DOHH2 (cell line): ENCODE results near the gene BLID.

Experiments
- H3F3A ChIP-seq: fragments of 200-600 bp; sonication (generic), shearing (Covaris generic); 2 replicates; pipeline ENCODE4 v1.6.0; 2016; ENCODE audit warnings: antibody characterized with exemption, mild to moderate bottlenecking; ENCODE audit not compliant: control insufficient read depth, insufficient read depth
- H3K27ac ChIP-seq: fragments of 200-600 bp; sonication (generic); 2 replicates; pipeline ENCODE4 v1.5.1; 2014; ENCODE audit warnings: low read depth, mild to moderate bottlenecking, low read length, moderate library complexity
- H3K27me3 ChIP-seq: fragments of 200-600 bp; sonication (generic); 2 replicates; pipeline ENCODE4 v1.6.1; 2014; ENCODE audit warnings: mild to moderate bottlenecking, low read length, mixed read lengths; ENCODE audit not compliant: control insufficient read depth
- H3K36me3 ChIP-seq: fragments of 200-600 bp; sonication (generic); 2 replicates; pipeline ENCODE4 v1.6.1; 2014; ENCODE audit warnings: mild to moderate bottlenecking, low read length, moderate library complexity, mixed read lengths; ENCODE audit not compliant: control insufficient read depth
- H3K4me1 ChIP-seq: fragments of 200-600 bp; sonication (generic); 2 replicates; pipeline ENCODE4 v1.6.1; 2014; ENCODE audit warnings: mild to moderate bottlenecking, low read length, mixed read lengths; ENCODE audit not compliant: control insufficient read depth
- H3K4me2 ChIP-seq: fragments of 200-600 bp; sonication (generic); 2 replicates; pipeline ENCODE4 v1.6.0; 2014; ENCODE audit warnings: mild to moderate bottlenecking, low read length, moderate library complexity
- H3K4me3 ChIP-seq: fragments of 200-600 bp; sonication (generic); 2 replicates; pipeline ENCODE4 v1.5.1; 2014; ENCODE audit warnings: mild to moderate bottlenecking, low read length, mixed read lengths
- H3K79me2 ChIP-seq: fragments of 200-600 bp; sonication (generic); 2 replicates; pipeline ENCODE4 v1.6.1; 2014; ENCODE audit warnings: mild to moderate bottlenecking, low read length, mixed read lengths; ENCODE audit not compliant: control insufficient read depth
- H3K9me2 ChIP-seq: fragments of 200-600 bp; sonication (generic); replicated peaks from 2 replicates; pipeline ENCODE4 v1.6.1; 2014; ENCODE audit warnings: mild to moderate bottlenecking, low read length, mixed read lengths; ENCODE audit not compliant: control insufficient read depth
- H3K9me3 ChIP-seq: fragments of 200-600 bp; sonication (generic); 2 replicates; pipeline ENCODE4 v1.6.1; 2014; ENCODE audit warnings: antibody characterized with exemption, low read length, mixed read lengths; ENCODE audit not compliant: control insufficient read depth, insufficient read depth
- H4K20me1 ChIP-seq: fragments of 200-600 bp; sonication (generic); 2 replicates; pipeline ENCODE4 v1.6.0; 2014; ENCODE audit warnings: low read depth, mild to moderate bottlenecking, antibody characterized with exemption, low read length, moderate library complexity; ENCODE audit not compliant: control insufficient read depth, insufficient read depth
- CTCF ChIP-seq: fragments of 200-600 bp; sonication (generic); IDR thresholded peaks from one replicate; pipeline ENCODE4 v1.5.1; 2014; ENCODE audit warnings: antibody characterized with exemption, mild to moderate bottlenecking, low read depth, low read length; ENCODE audit not compliant: poor library complexity, severe bottlenecking
- EZH2phosphoT487 ChIP-seq: fragments of 200-600 bp; sonication (generic); IDR thresholded peaks from 2 replicates; pipeline ENCODE4 v1.6.1; 2017; ENCODE audit warnings: borderline replicate concordance, mild to moderate bottlenecking, antibody characterized with exemption, low read length, moderate library complexity, mixed read lengths

The BLID gene

GRCh38 chr11:122103321-122103720 is 12.7 kb downstream of the BLID start:
- Histone ChIP-seq H3K79me2 (no peaks in the 10 kb centered on the region), H3K4me1 (peaks cover 4% of the 10 kb centered on the region), H3K9me3 (no peaks in the 10 kb centered on the region), H3K27me3 (peaks cover 29% of the 10 kb centered on the region), H3K36me3 (no peaks in the 10 kb centered on the region), H3K4me3 (no peak overlapping the region), H3K27ac (no peak overlapping the region), H3K4me2 (no peak overlapping the region), H3F3A (no peaks in the 10 kb centered on the region), H3K9me2 (no peaks in the 10 kb centered on the region), H4K20me1 (no peaks in the 10 kb centered on the region)
- TF ChIP-seq EZH2phosphoT487: no peak

DNA sequence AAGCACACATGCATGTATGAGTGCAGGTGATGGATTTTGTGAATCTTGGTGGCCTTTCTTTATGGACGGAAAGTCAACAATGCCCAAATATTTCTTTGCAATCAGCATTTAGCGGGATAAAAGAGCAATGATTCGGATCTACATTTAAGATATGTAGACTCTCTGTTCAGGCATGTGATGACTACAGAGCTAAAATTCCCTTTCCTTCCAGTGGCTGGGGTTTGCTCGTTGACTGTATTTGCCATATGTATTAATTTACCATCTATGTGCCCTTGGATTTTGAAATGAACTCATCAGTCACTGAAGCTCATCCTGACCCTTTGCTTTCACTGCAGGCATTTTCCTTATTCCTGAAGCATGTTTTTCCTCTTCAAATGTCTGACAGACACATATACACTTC is 13.6 kb downstream of the BLID start:
- TF ChIP-seq EZH2phosphoT487 (no peak), CTCF (no peak)
- Histone ChIP-seq H3K9me3 (no peaks in the 10 kb centered on the region), H3K27me3 (peaks cover 30% of the 10 kb centered on the region), H4K20me1 (no peaks in the 10 kb centered on the region), H3K9me2 (no peaks in the 10 kb centered on the region), H3F3A (no peaks in the 10 kb centered on the region), H3K36me3 (no peaks in the 10 kb centered on the region), H3K27ac (no peak overlapping the region), H3K79me2 (no peaks in the 10 kb centered on the region), H3K4me1 (no peaks in the 10 kb centered on the region), H3K4me3 (no peak overlapping the region), H3K4me2 (no peak overlapping the region)

DNA sequence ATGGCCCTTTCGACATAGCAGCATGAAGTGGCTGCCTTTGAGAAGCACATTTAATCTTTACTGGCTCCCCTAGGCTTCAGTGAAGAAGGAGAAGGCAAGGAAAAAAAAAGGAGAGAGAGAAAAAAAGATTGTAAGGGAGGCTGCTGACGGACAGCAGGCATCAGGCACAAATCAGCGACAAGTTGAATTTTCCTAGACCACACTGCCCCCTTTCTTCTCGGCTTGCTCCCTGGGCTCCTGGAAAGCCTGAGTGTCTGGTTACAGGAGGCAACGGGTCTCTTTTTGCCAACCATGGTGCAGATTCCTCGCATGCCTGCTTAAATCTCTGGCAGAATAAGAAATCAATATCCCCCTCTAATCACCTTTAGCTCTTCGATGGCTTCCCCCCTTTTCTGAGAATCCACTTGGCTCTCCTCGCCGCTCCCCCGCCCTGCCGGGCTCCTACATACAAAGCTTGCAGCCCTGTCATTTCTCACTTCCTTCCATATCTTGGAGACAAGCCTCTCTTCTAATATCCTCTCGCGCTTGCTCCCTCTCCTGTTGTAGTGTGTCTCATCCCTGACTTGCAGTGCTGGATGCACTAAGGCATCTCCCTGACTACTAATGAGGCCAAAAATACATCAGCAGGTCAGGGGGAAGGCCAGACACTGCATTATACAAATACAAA is 14.3 kb downstream of the BLID start:
- Histone ChIP-seq H3K79me2 (no peaks in the 10 kb centered on the region), H3K9me2 (no peaks in the 10 kb centered on the region), H3K9me3 (no peaks in the 10 kb centered on the region), H3K36me3 (no peaks in the 10 kb centered on the region), H3K27ac (no peak overlapping the region), H3K4me3 (no peak overlapping the region), H3K4me2 (no peak overlapping the region), H3K4me1 (no peaks in the 10 kb centered on the region), H3F3A (no peaks in the 10 kb centered on the region), H3K27me3 (peaks cover 30% of the 10 kb centered on the region), H4K20me1 (no peaks in the 10 kb centered on the region)
- TF ChIP-seq EZH2phosphoT487 (no peak), CTCF (no peak)

DNA sequence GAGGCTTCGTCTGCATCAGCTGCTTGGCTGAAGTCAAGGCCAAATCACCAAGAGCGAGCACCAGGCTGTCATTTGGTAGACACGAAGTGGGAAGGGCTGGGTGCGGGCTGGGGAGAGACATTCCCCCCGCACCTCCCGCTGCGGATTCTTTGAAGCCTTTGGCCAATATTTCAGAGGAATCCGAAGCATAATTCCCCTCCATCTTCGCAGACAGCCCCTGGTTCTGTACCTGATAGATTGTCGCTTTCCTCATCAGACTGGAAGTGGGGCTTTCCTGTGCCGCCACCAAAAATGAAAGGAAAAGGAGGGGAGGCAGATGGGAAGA is 15.3 kb downstream of the BLID start:
- no peaks in the 10 kb centered on the region for H3F3A ChIP-seq
- H3K4me2 ChIP-seq: no peak overlapping the region
- no peaks in the 10 kb centered on the region for H3K4me1 ChIP-seq
- no peak overlapping the region for H3K4me3 ChIP-seq
- H4K20me1 ChIP-seq: no peaks in the 10 kb centered on the region
- no peaks in the 10 kb centered on the region for H3K79me2 ChIP-seq
- peaks cover 30% of the 10 kb centered on the region for H3K27me3 ChIP-seq
- H3K9me3 ChIP-seq: no peaks in the 10 kb centered on the region
- TF ChIP-seq EZH2phosphoT487: no peak
- TF ChIP-seq CTCF: no peak
- H3K36me3 ChIP-seq: no peaks in the 10 kb centered on the region
- H3K9me2 ChIP-seq: no peaks in the 10 kb centered on the region
- H3K27ac ChIP-seq: no peak overlapping the region
